ENCODE results near the gene DIAPH3.

GRCh38 chr13:59962343-59962742, 201.4 kb downstream of the DIAPH3 start:
- no peak for TF ChIP-seq YY1 (IDR thresholded peaks at IDR 0.05; ENCODE audit: low read depth)
- TF ChIP-seq CTCF (IDR thresholded peaks at IDR 0.05), result no peak
- TF ChIP-seq, protein P1, sequence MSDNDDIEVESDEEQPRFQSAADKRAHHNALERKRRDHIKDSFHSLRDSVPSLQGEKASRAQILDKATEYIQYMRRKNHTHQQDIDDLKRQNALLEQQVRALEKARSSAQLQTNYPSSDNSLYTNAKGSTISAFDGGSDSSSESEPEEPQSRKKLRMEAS (IDR thresholded peaks at IDR 0.05; ENCODE audit: low read depth), result no peak
- TF ChIP-seq TAF1 (IDR thresholded peaks at IDR 0.05; ENCODE audit: borderline replicate concordance, low read depth, low read length), result no peak
- no peak for TF ChIP-seq POLR2AphosphoS5 (IDR thresholded peaks at IDR 0.05; ENCODE audit: low read depth, low read length)
- no peak for TF ChIP-seq SIN3A (IDR thresholded peaks at IDR 0.05; ENCODE audit: borderline replicate concordance, low read depth, low read length)
- TF ChIP-seq, protein P2, sequence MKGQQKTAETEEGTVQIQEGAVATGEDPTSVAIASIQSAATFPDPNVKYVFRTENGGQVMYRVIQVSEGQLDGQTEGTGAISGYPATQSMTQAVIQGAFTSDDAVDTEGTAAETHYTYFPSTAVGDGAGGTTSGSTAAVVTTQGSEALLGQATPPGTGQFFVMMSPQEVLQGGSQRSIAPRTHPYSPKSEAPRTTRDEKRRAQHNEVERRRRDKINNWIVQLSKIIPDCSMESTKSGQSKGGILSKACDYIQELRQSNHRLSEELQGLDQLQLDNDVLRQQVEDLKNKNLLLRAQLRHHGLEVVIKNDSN (IDR thresholded peaks at IDR 0.05; ENCODE audit: borderline replicate concordance, low read depth), result no peak
- TF ChIP-seq, protein P3, sequence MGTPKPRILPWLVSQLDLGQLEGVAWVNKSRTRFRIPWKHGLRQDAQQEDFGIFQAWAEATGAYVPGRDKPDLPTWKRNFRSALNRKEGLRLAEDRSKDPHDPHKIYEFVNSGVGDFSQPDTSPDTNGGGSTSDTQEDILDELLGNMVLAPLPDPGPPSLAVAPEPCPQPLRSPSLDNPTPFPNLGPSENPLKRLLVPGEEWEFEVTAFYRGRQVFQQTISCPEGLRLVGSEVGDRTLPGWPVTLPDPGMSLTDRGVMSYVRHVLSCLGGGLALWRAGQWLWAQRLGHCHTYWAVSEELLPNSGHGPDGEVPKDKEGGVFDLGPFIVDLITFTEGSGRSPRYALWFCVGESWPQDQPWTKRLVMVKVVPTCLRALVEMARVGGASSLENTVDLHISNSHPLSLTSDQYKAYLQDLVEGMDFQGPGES (IDR thresholded peaks at IDR 0.05; ENCODE audit: low read depth, low read length), result no peak
- TF ChIP-seq EP300 (IDR thresholded peaks at IDR 0.05; ENCODE audit: borderline replicate concordance in 1 of 2, low read depth in 1 of 2, low read length in 1 of 2), result no peak

Data from SK-N-SH (cell line).